Smooth muscle cell of the brain vasculature (primary cell): ENCODE measurements around the gene CYP2A6.
"Not testable (repeated sequence)": the region's sequence is repeated elsewhere in the genome, so short reads cannot be mapped to it uniquely, and the experiment has no call there.

Experiments used
- DNase-seq: peaks from one replicate; pipeline ENCODE4 v3.0.0-alpha.2; 2012; ENCODE audit warnings: low read depth, low spot score

CYP2A6 gene

DNA sequence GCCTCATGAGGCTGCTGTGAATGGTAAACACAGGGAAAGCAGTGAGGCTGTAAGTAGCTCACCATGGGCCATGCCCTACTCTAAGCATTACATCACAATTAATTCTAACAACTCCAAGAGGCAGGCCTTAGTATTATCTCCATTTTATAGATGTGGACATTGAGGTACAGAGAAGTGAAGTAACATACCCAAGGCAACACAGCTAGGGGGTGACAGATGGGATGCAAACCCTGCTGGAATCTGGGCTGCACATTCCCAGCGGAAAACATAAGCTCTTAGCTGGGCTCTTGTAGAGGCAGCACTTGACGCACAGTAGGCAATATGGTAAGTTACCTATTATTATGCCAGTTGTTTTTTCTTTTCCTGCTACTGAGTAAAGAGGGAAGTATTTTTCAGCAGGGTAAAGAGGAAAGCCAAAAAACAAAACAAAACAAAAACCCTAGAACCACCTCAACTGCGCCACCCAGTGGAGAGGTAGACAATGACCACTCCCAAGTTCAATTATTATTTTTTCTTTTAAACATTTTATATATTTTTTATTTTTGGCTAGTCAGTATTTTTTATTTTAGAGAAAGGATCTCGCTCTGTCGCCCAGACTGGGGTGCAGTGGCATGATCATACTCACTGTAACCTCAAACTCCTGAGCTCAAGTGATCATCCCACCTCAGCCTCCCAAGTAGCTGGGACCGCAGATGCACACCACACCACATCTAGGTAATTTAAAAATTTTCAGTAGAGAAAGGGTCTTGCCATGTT, 30.6 kb downstream of the CYP2A6 start:
- DNase-seq, result not testable (repeated sequence)

DNA sequence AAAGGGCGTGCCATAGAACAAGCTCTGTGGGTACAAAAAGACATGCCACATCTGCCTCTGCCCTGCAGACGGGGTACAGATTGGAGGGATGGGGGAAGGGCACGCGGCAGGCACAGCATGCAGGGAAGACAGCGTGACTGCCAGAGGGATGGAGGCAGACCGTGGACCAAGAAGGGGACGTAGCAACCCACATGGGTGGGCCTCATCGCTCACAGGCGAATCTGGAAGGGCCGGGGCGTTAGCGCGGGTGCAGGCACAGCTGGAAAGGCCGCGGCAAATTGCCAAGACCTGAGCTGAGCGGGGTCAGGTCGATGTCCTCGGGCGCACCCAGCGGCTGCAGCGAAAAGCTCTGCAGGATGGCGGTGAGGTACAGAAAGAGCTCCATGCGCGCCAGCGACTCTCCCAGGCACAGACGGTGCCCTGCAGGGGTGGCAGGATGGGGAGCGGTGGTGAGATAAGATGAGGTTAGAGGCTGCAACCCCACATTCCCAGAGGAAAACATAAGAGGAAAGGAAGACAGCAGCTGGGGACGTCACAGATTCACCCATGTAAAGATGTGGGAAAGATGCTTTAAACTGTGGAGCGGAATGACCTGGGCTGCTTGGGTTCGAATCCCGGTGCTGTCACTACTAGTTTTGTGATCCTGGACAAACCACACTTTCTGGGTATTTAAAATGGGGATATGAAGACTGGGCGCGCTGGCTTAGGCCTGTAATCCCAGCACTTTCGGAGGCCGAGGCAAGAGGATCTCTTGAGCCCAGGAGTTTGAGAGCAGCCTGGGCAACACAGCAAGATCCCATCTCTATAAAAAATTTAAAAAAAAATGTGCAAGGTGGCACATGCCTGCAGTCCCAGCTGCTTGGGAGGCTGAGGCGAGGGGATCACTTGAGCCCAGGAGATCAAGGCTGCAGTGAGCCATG, 31.5 kb downstream of the CYP2A6 start:
- DNase-seq, result not testable (repeated sequence)

DNA sequence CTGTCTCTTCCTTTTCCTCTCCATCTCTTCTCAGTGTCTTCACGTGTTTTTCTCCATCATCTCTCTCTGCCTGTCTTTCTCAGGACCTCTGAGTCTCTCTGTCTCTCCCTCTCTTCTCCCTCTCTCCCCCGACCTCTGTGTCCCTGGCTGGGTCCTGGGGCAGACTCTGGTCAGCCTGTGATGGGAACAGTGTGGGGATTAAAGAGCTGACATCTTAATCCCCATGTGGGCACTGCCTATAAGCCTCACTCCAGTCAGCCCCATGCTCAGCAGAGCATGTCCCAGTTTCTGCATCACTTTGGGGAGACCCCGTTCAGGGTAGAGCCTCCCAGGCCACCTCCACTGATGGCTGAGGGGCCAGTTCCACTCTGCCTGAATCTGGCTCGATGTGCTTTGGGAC, 35.0 kb downstream of the CYP2A6 start:
- no peak for DNase-seq

DNA sequence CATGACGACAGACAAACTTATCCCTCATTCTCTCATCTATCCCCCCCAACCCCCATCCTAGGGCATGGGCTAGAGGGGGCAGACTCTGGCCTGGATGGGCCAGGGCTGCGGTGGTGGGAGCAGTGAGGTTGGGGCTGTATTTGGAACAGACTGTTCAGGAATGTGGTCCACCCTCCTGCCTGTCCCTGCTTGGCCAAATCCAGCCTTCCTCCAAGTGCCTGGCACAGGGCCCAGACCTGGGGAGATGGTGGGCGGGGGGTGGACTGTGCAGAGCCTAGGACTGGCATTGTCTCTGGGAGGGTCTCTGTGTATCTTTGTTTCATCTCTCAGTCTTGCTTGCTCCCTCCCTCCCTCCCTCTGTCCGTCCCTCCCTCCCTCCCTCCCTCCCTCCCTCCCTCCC, 37.1 kb downstream of the CYP2A6 start:
- DNase-seq, result no peak

DNA sequence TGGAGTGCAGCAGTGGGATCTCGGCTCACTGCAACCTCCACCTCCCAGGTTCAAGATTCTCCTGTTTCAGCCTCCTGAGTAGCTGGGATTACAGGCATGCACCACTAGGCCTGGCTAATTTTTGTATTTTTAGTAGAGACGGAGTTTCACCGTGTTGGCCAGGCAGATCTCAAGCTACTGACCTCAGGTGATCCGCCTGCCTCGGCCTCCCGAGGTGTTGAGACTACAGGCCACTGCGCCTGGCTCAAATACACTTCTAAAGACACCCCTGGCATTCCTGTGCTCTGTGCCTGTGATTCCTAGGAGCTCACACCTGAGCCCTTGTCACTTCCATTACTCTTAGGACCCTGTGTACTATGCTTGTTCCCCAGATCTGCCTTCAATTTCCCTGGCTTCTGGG, 37.7 kb downstream of the CYP2A6 start:
- DNase-seq, result not testable (repeated sequence)

DNA sequence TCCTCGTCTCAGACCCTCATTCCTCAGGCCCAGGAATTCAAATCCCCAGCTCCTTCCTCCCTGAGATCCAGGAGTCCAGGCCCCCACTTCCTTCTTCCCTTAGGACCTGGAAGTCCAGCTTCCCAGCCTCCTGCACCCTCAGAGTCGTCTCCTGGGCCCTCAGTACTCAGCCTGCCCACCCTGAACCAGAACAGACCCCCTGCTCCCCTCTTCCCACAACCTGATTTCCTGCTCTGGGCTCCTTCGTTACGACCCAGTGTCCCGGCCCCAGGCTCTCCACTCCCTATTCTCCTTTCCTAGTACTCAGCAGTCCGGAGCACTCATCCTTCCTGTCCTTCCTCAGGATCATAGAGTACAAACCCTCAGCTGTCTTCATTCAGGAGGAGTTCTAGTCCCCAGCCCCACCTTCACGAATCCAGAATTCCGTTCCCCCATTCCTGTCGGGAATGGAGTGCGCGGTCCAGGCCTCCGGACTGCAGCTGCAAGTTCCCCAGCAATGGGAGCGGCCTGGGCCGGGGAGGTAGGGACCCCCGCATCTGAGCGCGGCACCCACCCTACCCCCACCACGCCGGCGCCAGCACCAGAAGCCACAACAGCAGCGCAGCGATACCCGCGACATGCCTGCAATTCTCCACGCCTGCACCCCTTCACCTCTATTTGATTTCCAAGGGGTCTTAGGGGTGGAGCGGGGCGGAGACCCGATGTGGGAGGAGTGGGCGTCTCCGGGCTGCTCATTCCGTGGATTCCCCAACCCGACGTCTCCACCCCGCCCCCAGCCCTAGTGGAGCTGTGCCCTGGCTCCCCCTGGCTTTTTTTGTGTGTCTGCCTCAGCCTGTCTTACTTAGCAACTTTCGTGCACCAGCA, 38.5 kb downstream of the CYP2A6 start:
- no peak for DNase-seq

DNA sequence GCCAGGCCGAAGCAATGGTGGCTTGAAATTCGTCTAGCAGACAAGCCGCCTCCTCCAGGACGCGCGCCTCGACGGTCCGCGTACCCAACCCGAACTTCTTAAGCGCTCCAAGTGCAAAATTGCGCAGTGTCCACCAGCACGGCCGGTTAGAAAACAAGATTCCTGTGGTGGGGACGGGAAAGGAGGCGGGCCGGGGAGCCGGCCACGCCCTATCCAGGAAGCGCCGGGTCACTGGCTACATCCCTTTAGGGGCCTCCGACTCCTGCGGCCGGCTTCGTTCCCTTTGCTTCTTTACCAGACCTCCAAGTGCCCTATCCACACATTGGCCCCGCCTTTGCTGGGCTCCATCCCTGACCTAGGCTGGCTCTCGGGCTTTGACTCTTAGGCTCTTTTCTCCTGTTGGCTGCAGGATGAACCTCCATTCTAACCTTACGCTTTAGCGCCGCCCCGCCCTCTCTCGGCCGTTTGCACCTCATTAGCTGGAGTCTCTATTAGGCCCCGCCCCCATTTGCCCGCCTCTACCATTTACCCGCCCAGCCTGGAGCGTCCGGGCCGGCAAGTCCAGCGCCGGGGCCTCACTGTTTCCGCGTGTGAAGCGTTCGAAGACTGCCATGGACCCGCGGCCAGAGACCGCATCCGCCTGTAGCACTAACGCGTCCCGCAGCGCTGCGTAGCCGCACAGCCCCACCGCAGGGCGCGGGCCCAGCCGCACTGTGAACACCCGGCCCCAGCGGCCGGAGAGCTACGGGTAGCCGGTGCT, 39.4 kb downstream of the CYP2A6 start:
- not testable (repeated sequence) for DNase-seq

DNA sequence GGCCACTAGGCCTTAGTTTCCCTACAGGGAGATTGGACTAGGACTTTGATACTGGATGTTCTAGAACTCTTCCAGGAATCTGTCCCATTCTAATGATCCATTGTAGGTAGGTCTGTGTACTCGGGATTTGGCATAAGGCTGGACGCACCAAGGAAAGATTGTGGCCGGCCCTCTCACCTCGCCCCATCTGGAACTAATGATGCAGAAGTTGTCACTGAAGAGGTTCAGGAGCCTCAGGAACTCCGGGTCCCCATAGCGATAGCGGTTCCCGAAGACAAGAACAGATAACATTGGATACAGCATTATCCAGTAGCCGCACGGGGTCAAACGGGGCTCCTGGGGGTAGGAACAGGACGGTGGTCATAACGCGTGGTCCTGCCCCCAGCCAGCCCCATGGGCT, 40.1 kb downstream of the CYP2A6 start:
- no peak for DNase-seq

DNA sequence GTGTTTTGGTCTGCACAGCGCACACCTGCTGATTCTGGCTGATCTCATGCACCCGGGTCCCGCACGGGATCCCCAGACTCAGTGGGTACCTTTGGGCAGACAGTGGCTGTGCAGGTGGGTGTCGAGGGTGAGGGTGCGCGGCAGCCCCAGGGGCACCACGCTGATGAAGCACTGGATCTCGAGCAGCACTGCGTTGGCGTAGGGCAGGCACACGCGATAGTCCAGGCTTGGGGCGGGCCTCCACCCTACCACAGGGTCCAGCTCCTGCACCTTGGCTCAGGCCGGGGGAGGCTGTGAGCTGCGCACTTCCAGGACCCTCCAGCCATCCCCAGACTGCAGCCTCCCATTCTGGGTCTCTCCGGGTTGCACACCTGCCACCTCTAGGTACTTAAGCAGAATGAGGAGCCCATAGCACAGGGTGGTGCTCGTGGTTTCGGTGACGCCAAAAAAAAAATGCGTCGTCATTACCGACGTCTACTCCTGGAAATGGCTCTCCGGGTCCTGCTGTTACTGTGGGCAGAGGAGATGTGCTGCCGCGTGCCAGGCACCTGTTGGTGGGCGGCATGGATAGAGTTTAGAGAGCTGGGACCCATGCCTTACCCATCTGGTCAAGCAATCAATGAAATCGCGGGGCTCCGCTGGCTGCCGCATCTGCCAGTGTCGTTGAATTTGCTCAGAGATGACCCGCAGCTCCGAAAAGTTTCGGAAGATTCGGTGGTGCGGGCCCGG, 40.7 kb downstream of the CYP2A6 start:
- DNase-seq, result no peak

DNA sequence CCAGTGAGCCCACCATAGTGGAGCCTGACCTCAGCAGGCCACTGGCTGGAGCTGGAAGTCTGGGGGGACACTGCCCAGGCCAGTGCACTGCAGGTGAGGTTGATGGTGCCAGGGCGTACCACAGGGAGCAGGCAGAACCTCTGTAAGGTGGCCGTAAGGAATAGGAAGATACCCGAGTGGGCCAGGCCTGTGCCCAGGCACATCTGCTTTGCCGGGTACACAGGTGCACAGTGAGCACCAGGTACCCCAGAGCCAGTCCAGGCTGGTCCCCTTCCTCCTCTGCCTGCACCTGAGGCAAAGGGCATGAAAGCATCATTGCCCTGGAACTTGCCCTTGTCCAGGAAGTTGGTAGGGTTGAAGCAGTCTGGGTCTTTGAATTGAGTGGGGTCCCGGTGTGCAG, 41.8 kb downstream of the CYP2A6 start:
- no peak for DNase-seq

DNA sequence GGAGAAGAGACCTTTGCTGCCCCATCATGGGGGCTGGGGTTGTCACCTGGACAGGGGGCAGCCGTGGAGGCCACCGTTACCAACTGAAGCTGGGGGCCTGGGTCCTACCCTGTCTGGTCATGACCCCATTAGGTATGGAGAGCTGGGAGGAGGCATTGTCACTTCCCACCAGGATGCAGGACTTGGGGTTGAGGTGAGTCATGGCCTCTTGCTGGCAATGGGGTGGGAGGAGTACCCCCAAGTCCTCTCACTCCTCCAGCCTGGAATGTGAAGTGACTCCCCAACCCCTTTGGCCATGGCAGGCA, 42.3 kb downstream of the CYP2A6 start:
- no peak for DNase-seq

DNA sequence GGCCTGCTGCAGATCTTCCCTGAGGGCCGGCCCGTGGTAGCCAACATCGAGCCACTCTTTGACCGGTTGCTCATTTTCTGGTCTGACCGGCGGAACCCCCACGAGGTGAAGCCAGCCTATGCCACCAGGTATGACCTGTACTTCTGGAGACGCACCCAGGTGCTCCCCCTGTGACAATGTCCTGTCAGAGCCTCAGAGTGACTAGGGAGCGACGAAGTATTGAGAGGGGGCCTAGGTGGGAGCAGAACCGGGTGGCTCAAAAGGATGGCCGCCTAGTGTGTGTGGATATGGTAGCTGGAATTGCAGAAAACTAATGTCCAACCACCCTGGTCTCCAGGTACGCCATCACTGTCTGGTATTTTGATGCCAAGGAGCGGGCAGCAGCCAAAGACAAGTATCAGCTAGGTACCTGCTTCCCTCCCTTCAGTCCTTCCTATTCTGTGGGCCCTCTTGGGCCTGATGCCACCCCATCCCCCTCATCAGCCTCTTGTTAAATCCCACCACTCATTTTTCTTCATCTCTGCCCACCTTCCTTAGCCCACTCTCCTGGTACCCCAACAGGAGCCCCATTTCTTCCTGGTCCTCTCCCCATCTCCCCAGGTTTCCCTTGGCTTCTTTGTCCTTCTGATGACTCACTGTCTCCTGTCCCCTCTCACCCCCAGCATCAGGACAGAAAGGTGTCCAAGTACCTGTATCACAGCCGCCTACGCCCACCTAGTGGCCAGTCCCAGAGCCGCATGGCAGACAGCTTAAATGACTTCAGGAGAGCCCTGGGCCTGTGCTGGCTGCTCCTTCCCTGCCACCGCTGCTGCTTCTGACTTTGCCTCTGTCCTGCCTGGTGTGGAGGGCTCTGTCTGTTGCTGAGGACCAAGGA, 42.9 kb downstream of the CYP2A6 start:
- no peak for DNase-seq

DNA sequence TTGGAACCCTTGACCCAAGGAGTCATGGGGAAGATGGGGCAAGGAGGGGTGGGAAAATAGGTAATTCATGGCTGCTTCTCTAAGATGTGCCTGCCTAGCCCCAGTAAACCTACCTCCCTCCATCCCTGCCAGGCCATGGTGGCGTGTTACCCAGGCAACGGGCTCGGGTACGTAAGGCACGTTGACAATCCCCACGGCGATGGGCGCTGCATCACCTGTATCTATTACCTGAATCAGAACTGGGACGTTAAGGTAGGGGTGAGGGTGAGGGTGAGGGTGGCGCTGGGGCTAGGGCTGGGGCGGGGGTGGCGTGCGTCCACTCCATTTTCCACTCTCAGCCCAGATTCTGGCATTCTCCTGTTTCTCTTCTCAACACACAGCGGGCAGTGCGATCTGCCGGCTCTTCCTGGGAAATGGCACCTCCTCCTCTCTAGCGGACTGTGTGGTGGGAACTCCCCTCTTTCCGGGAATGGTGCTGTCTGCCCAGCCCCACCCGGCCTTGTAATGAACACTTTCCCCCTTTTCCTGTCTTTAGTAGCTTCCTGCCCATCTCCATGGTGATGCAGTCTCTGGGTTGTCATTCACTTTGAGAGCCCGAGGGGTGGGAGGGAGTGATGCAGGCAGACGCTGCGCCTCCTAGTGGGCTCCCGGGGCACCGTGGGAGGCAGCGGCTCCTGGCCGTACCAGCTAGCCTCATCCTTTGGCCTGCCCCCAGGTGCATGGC, 43.7 kb downstream of the CYP2A6 start:
- DNase-seq, result peak; percentile 89

DNA sequence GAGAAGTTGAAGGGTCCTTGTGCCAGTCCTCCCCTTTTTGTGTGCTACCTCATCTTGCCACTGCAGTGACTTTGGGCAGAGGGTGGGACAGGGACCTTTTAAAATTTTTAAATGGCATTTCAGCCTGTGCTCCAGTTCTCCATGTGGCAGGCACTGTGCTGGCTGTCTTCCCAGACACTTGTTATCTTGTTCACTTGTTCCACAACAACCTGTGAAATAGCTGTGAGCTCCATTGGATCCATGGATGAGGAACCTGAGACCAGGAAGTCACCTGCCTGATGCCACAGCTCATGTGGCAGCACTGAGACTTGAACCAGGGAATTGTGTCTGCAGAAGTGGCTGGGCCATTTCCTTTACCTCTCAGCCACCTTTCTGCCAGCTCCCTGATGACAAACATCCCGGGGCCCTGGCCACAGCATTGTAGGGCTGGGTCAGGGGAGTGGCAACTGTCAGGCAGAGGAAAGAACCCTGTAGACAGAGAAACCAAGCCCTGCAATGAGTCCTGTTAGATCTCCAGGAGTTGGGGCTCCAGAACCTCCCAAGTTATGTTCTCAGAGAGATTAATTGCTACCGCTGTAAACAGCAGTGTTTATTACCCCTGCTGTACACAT, 44.9 kb downstream of the CYP2A6 start:
- no peak for DNase-seq

DNA sequence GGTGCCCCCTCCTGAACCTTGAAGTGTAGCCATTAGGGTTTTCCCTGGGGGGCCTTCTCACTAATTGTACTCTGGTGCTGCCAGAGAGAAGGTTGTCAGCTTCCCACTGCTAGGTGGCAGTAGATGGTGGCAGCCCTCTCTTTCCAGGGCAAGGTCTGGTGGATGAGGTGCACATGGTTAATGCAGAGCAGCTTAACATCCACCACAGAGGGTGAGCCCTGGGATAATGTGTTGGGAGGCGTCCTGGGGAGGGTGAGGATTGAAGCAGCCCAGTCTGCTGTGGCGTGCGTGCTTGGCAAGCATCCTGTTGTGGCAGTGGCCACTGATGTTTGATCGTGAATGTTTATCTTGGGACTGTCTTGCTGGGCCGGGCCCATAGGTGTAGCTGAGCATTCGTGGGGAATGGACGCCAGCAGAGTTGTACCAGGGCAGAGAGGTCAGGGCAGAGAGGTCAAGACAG, 45.4 kb downstream of the CYP2A6 start:
- no peak for DNase-seq

DNA sequence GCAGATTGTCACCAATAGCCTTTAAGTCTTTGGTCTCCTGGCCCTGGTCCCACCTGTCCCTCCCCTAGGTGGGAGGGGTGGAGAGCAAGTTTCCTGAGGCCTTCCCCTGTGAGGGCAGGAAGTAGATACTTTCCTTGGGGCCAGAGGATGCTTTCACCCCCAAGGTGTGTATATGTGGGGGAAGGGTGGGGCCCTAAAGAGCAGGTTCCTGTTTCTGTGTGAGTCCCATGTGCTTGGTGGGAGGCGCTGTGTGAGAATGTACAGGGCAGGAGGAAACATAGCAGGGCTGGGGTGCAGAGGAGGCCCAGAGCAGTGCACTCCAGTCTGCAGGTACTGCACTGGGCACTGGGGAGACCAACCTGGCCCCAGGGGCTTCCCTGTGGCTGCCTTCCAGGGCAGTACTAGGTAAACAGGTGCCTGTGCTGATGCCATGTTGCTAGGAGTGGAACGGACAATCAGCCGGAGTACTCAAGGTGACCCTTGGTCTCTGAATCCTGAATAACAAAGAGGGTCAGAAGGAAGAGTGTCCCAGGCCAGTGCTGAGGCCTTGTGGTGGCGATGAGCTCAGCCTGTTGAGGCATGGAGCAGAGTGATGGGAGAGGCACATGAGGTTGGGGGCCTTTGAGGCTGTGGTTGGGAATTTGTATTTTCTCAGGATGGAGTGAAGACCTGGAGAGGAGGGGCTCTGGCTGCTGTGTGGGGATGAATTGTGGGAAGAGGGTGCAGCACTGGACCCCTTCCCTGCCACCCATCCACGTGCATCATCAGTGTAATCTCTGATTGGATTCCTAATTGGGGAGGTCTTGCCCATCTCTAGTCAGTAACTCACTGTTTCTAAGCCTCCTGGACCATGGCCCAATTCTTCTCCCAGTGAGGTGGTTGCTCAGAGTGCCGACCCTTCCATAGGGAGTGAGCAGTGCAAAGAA, 46.1 kb downstream of the CYP2A6 start:
- DNase-seq, result no peak

DNA sequence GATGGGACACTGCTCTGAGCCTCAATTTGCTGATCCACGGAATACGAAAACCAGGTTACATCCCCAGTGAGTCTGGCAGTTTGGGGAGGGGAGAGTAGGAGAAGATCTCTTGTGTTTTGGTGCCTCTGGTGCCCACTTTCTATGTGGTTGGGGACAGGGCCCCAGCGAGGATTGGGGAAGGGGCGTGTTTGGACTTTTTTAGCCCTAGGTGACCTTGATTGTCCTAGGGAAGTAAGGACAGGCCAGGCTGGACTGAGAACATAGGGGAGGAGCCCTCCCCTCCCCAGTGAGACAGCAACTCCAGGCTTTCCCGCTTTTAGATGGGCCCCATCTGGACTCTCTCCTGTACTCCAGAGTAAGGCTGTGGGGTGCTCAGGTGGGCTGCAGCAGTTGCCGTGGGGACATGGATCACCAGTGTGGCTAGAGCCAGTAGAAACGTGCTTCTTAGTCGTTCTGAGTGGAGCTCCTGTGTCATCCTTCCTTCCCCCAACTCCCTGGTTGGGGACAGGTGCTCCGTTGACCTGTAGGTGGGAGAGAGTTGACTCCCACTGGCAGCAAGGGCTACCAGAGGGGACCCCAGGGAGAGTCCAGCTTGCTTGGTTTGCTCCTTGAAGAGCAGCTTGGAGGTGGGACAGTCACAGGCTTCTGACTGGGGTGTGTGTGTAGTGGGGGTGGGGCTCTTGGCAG, 46.9 kb downstream of the CYP2A6 start:
- DNase-seq, result no peak
